Keratinocyte (primary cell): ENCODE data around the gene GPR37.

Experiments
- CTCF ChIP-seq, 3 experiments: IDR thresholded peaks in 1 of 3; conservative IDR thresholded peaks in 1 of 3; optimal IDR thresholded peaks in 1 of 3; 2 replicates in 2 of 3; 3 replicates in 1 of 3; pipeline versions ENCODE3 to v1.5.1; 2011; ENCODE audit warnings: low read length in 3 of 3, mild to moderate bottlenecking in 3 of 3, moderate library complexity in 2 of 3, control low read depth in 1 of 3, inconsistent platforms in 1 of 3; ENCODE audit not compliant: insufficient read depth in 2 of 3; ENCODE audit errors: extremely low read depth in 1 of 3
- EZH2 ChIP-seq: IDR thresholded peaks from one replicate; pipeline ENCODE4 v1.6.1; 2012; ENCODE audit warnings: inconsistent platforms, mild to moderate bottlenecking, low read length, moderate library complexity

GRCh38 chr7:124781907-124782734 lies 16.5 kb upstream of the GPR37 start:
- TF ChIP-seq CTCF (optimal IDR thresholded peaks at IDR 0.05 in 1 of 3, IDR thresholded peaks at IDR 0.05 in 1 of 3, conservative IDR thresholded peaks at IDR 0.05 in 1 of 3; ENCODE audit: extremely low read depth in 1 of 3, insufficient read depth in 2 of 3, low read length in 3 of 3) (no peak), EZH2 (no peak)
